ENCODE measurements around the gene UPK1B. TPM values are rescaled to one million over a fixed set of nuclear protein-coding genes. Genes with fewer than 3 reads are reported as not detected.

Gene UPK1B
- total and polyA plus RNA-seq, 2 donors (not counting 3 experiments of a cell fraction or from before 2014, with no cell fraction given) = not detected

DNA sequence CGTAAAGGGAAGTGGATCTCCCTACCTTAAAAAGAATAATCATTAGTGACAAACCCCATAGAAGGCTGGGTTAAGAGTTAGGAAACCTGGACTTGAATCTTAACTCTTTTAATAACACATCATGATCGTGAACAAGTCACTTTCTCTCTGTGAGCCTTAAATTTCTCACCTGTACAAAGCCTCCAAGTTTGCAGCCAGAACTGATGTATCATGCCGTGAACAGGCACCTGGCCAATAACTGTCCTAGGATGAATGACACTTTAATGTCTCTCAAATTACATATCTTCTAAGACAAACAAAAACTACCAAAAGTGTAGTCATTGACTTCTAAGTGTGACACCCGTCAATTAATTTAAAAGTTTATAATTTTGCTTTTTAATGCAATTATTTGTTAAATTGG, 3.9 kb downstream of the UPK1B start:
- intact Hi-C loops (cut with micrococcal nuclease) (no loop called here), dilution Hi-C loops (cut with MboI; ENCODE audit: extremely low pct_ligation_motif_present, low sequenced_read_pairs) (no loop called here)
- Histone ChIP-seq H2AFZ (ENCODE audit: low read depth, low read length) (no peak overlapping the region), H3K9me1 (replicated peaks; ENCODE audit: control insufficient read depth, extremely low read depth, insufficient read depth, low read length) (no peaks in the 10 kb centered on the region), H3K4me2 (ENCODE audit: insufficient read depth, low read length) (no peak overlapping the region), H3K9me3 (replicated peaks; ENCODE audit: control insufficient read depth, insufficient read depth, low read length) (no peaks in the 10 kb centered on the region), H4K20me1 (replicated peaks; ENCODE audit: control insufficient read depth, extremely low read depth, insufficient read depth, low read length) (no peaks in the 10 kb centered on the region), H3K9ac (replicated peaks; ENCODE audit: extremely low read depth, insufficient read depth, low read length) (no peak overlapping the region), H3K4me3 (replicated peaks in 1 of 3; ENCODE audit: insufficient read depth in 1 of 3, low read depth in 1 of 3, low read length in 3 of 3) (no peak overlapping the region), H3K36me3 (ENCODE audit: control insufficient read depth in 2 of 2, extremely low read depth in 1 of 2, insufficient read depth in 2 of 2, low read length in 2 of 2) (no peaks in the 10 kb centered on the region), H3K4me1 (ENCODE audit: control insufficient read depth, extremely low read depth, insufficient read depth, low read length) (no peaks in the 10 kb centered on the region), H3K79me2 (ENCODE audit: control insufficient read depth, insufficient read depth, low read length) (no peaks in the 10 kb centered on the region), H3K27me3 (ENCODE audit: control insufficient read depth in 2 of 2, insufficient read depth in 2 of 2, low read length in 2 of 2) (peaks cover 8 to 9% of the 10 kb centered on the region in 2 experiments), H3K27ac (ENCODE audit: insufficient read depth, low read depth, low read length) (no peak overlapping the region)
- CTCF ChIA-PET = no interaction called here
- BruUV-seq (replicated peaks) = no TSS peak
- no peak for FAIRE-seq
- POLR2A ChIA-PET = no interaction called here
- no peak for TF ChIP-seq POLR2AphosphoS5 (IDR thresholded peaks at IDR 0.05; ENCODE audit: insufficient read depth, low read depth, low read length)
- no peak for TF ChIP-seq GATA2 (IDR thresholded peaks at IDR 0.05; ENCODE audit: insufficient read depth, insufficient read length, low read depth, low read length)
- TF ChIP-seq CTCF (IDR thresholded peaks at IDR 0.05; ENCODE audit: extremely low read depth in 1 of 2, insufficient read depth in 1 of 2, low read depth in 1 of 2, low read length in 2 of 2) = no peak
- TF ChIP-seq MYC (IDR thresholded peaks at IDR 0.05; ENCODE audit: low read depth, low read length) = no peak
- TF ChIP-seq JUN (IDR thresholded peaks at IDR 0.05; ENCODE audit: borderline replicate concordance, insufficient read depth, insufficient read length, low read depth) = no peak
- no peak for TF ChIP-seq EZH2 (IDR thresholded peaks at IDR 0.05; ENCODE audit: borderline replicate concordance, low read depth, low read length, severe bottlenecking)
- no peak for DNase-seq (ENCODE audit: low read depth, low spot score)

GRCh38 chr3:119181765-119182164, 8.4 kb downstream of the UPK1B start:
- intact Hi-C loops (cut with micrococcal nuclease) = no loop called here
- no peak overlapping the region for H2AFZ ChIP-seq (ENCODE audit: low read depth, low read length)
- FAIRE-seq = no peak

More at GRCh38 chr3:119181765-119182164, 8.4 kb downstream of the UPK1B start:
- dilution Hi-C loops (cut with MboI; ENCODE audit: extremely low pct_ligation_motif_present, low sequenced_read_pairs) = no loop called here
- H3K27me3 ChIP-seq (ENCODE audit: control insufficient read depth in 2 of 2, insufficient read depth in 2 of 2, low read length in 2 of 2) = peaks cover 2% of the 10 kb centered on the region in 2 experiments
- TF ChIP-seq GATA2 (IDR thresholded peaks at IDR 0.05; ENCODE audit: insufficient read depth, insufficient read length, low read depth, low read length) (no peak), POLR2A (IDR thresholded peaks at IDR 0.05; ENCODE audit: low read depth, low read length) (no peak), JUN (IDR thresholded peaks at IDR 0.05; ENCODE audit: borderline replicate concordance, insufficient read depth, insufficient read length, low read depth) (no peak), MAX (IDR thresholded peaks at IDR 0.05; ENCODE audit: insufficient read depth, insufficient read length) (no peak), EZH2 (IDR thresholded peaks at IDR 0.05; ENCODE audit: borderline replicate concordance, low read depth, low read length, severe bottlenecking) (no peak), POLR2AphosphoS5 (IDR thresholded peaks at IDR 0.05; ENCODE audit: insufficient read depth, low read depth, low read length) (no peak)
- H3K36me3 ChIP-seq (ENCODE audit: control insufficient read depth in 2 of 2, extremely low read depth in 1 of 2, insufficient read depth in 2 of 2, low read length in 2 of 2) = no peaks in the 10 kb centered on the region
- no peaks in the 10 kb centered on the region for H4K20me1 ChIP-seq (replicated peaks; ENCODE audit: control insufficient read depth, extremely low read depth, insufficient read depth, low read length)
- H3K4me3 ChIP-seq (replicated peaks in 1 of 3; ENCODE audit: insufficient read depth in 1 of 3, low read depth in 1 of 3, low read length in 3 of 3) = no peak overlapping the region
- H3K27ac ChIP-seq (ENCODE audit: insufficient read depth, low read depth, low read length) = no peak overlapping the region
- H3K9me1 ChIP-seq (replicated peaks; ENCODE audit: control insufficient read depth, extremely low read depth, insufficient read depth, low read length) = no peaks in the 10 kb centered on the region
- CTCF ChIA-PET = no interaction called here
- H3K4me1 ChIP-seq (ENCODE audit: control insufficient read depth, extremely low read depth, insufficient read depth, low read length) = no peaks in the 10 kb centered on the region
- H3K4me2 ChIP-seq (ENCODE audit: insufficient read depth, low read length) = no peak overlapping the region
- H3K9me3 ChIP-seq (replicated peaks; ENCODE audit: control insufficient read depth, insufficient read depth, low read length) = no peaks in the 10 kb centered on the region
- H3K79me2 ChIP-seq (ENCODE audit: control insufficient read depth, insufficient read depth, low read length) = no peaks in the 10 kb centered on the region
- BruUV-seq (replicated peaks) = no TSS peak
- no peak overlapping the region for H3K9ac ChIP-seq (replicated peaks; ENCODE audit: extremely low read depth, insufficient read depth, low read length)
- POLR2A ChIA-PET = no interaction called here
- no peak for DNase-seq (ENCODE audit: low read depth, low spot score)
